Measurements from ENCODE around the gene SORBS2. TPM values are rescaled to one million over a fixed set of nuclear protein-coding genes. Genes with fewer than 3 reads are reported as not detected.
A peak's percentile ranks its signal among the peaks of the same experiment; 100 is the strongest.

SORBS2 gene
- total and polyA plus RNA-seq, 3 donors from 2014 or later, result 20.2 to 47.7 (median 26.0) TPM

- H3K4me3 ChIP-seq, result no peak overlapping the region
- no peak overlapping the region for H3K27ac ChIP-seq
- no peak for TF ChIP-seq POLR2A (IDR thresholded peaks at IDR 0.05)
- TF ChIP-seq CTCF (IDR thresholded peaks at IDR 0.05), result peak; percentile 97 to 100 (median 99)
- no peaks in the 10 kb centered on the region for H3K36me3 ChIP-seq (ENCODE audit: low read depth, missing control alignments)
- 26% methylated on average over 9 of the region's 9 CpGs for WGBS, 2 donors
- peaks cover 7% of the 10 kb centered on the region for H3K4me1 ChIP-seq
- H3K27me3 ChIP-seq, result no peaks in the 10 kb centered on the region
- intact Hi-C loops (cut with DNase I; ENCODE audit: low total_unique reads), result loop anchor here (10.0 kb wide), 1 partner anchor 123 kb away; the partner anchor contains the start of gene CCDC110
- DNase-seq, result peak; percentile 86
- no peaks in the 10 kb centered on the region for H3K9me3 ChIP-seq
Measured at GRCh38 chr4:185597532-185598188, 214.3 kb downstream of the SORBS2 start.

DNA sequence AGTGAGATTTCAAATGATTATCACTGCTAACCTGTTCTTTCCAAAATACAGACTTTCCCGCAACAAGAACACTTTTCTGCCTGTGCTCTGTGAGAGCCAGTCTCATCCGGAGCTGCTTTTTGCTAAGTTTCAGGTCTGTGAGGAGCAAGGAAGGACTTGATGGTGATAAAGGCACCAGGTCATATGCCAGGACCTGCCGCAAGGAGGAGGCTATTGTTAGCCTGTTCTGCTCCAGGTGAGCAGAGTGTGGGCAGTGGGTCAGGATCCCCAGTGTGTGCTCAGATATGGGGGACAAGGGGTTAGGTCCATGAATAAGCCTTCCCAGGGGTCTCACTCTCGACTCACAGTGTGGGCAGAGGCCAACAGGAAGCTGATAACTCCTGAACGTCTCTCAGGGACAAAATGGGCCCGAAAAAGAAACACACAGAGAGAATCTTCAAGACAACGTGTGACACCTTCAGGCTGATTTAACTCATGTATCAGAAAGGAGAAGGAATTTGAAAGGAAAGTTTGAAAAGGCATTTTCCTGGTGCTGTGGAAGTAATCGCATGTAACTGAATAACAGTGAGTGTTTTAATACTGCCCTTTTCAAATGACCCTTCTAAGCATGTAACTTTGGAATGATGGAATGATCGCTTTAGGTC, 219.0 kb downstream of the SORBS2 start:
- WGBS, 2 donors, result 43 to 48% methylated on average over 9 of the region's 9 CpGs
- no peaks in the 10 kb centered on the region for H3K36me3 ChIP-seq (ENCODE audit: low read depth, missing control alignments)
- H3K4me3 ChIP-seq, result no peak overlapping the region
- no peaks in the 10 kb centered on the region for H3K9me3 ChIP-seq
- H3K27me3 ChIP-seq, result no peaks in the 10 kb centered on the region
- peaks cover 22% of the 10 kb centered on the region for H3K4me1 ChIP-seq
- H3K27ac ChIP-seq, result peak overlapping the region; percentile 59
- intact Hi-C loops (cut with DNase I; ENCODE audit: low total_unique reads), result loop anchor here (10.0 kb wide), 1 partner anchor 118 kb away; the partner anchor contains the start of gene CCDC110
- peak in 1 of 3 experiments; percentile 39 for TF ChIP-seq CTCF (IDR thresholded peaks at IDR 0.05)
- TF ChIP-seq POLR2A (IDR thresholded peaks at IDR 0.05), result no peak
- no peak for DNase-seq

DNA sequence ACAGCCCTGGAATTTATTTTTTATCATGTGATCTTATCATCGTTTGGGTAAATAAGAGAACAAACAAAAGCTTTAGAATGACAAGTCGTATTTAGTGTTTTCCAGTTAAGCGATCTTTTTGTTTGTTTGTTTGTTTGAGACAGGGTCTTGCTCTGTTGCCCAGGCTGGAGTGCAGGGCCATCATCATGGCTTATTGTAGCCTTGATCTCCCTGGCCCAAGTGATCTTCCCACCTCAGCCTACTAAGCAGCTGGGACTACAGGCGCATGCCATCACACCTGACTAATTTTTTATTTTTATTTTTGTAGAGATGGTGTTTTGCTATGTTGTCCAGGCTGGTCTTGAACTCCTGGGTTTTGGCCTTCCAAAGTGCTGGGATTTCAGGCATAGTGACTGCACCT, 219.6 kb downstream of the SORBS2 start:
- Histone ChIP-seq H3K4me1 (peaks cover 22% of the 10 kb centered on the region), H3K4me3 (no peak overlapping the region), H3K36me3 (ENCODE audit: low read depth, missing control alignments) (no peaks in the 10 kb centered on the region), H3K9me3 (no peaks in the 10 kb centered on the region), H3K27me3 (no peaks in the 10 kb centered on the region), H3K27ac (peak overlapping the region; percentile 59)
- no peak for DNase-seq
- TF ChIP-seq POLR2A (IDR thresholded peaks at IDR 0.05) (no peak), CTCF (IDR thresholded peaks at IDR 0.05) (no peak)
- intact Hi-C loops (cut with DNase I; ENCODE audit: low total_unique reads), result loop anchor here (10.0 kb wide), 1 partner anchor 118 kb away; the partner anchor contains the start of gene CCDC110
- 83 to 87% methylated on average over 4 of the region's 4 CpGs for WGBS, 2 donors

GRCh38 chr4:185591679-185592141, 220.3 kb downstream of the SORBS2 start:
- Histone ChIP-seq H3K27ac (peak overlapping the region; percentile 29 to 59), H3K4me1 (peaks cover 22% of the 10 kb centered on the region), H3K9me3 (no peaks in the 10 kb centered on the region), H3K4me3 (no peak overlapping the region), H3K27me3 (no peaks in the 10 kb centered on the region), H3K36me3 (ENCODE audit: low read depth, missing control alignments) (no peaks in the 10 kb centered on the region)
- intact Hi-C loops (cut with DNase I; ENCODE audit: low total_unique reads), result loop anchor here (10.0 kb wide), 1 partner anchor 117 kb away; the partner anchor contains the start of gene CCDC110
- no peak for TF ChIP-seq POLR2A (IDR thresholded peaks at IDR 0.05)
- TF ChIP-seq CTCF (IDR thresholded peaks at IDR 0.05), result peak in 1 of 3 experiments; percentile 37
- 17 to 30% methylated on average over 4 of the region's 4 CpGs for WGBS, 2 donors
- peak; percentile 54 for DNase-seq

Measured in testis (tissue), 3 donors.